HG03558 (cell line): Measurements from ENCODE around the gene KCTD12.

Source experiments
- ATAC-seq: cut with Tn5 transposase; IDR thresholded peaks from one replicate; pipeline ENCODE4 v1.9.1; 2021; ENCODE audit warnings: moderate number of reproducible peaks; ENCODE audit not compliant: unreplicated experiment; ENCODE audit errors: extremely low read depth

The KCTD12 gene

DNA sequence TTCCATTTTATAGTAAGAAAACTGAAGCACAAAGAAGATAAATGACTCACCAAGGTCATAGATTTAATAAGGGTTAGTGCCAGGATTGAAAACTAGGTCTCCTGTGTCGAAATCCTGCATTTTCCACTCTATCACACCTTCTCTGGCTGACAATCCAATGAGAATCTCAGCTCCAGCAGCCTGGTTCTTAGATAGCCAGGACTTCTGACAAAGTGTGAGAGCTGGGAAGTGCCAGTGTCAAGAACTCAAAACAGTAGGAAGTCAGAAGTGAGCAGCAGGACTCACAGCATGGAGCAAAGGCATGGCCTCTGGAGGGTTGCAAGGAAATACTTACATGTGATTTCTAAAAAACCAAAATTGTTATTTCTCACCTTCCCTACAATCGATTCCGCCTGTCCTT, 24.3 kb downstream of the KCTD12 start:
- no peak for ATAC-seq

DNA sequence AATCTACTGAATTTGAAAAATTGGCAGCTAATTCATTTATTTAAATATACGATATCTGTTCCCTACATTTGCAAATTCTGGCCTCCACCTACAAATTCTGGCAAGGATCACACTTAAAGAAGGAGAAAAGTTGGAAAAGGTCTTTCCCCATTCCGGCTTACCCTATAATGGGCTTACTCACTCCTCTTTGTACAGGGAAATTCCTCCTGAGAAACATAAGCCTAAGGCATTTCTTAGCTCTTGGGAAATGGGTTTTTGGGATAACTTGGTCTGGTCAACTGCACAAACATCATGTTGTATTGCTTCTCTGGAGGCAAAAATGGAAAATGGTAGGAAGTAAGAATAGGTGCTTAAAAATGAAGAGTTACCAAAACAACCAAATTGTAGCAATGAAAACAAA, 25.5 kb downstream of the KCTD12 start:
- ATAC-seq: no peak

GRCh38 chr13:76854894-76855293, 31.3 kb downstream of the KCTD12 start:
- no peak for ATAC-seq

GRCh38 chr13:76853921-76854608, 32.1 kb downstream of the KCTD12 start:
- ATAC-seq: no peak

GRCh38 chr13:76853481-76853880, 32.7 kb downstream of the KCTD12 start:
- no peak for ATAC-seq

GRCh38 chr13:76852986-76853385, 33.2 kb downstream of the KCTD12 start:
- ATAC-seq: no peak

- ATAC-seq: no peak
These were observed 34.2 kb downstream of the KCTD12 start for GRCh38 chr13:76851961-76852360.

GRCh38 chr13:76849493-76849892, 36.7 kb downstream of the KCTD12 start:
- ATAC-seq: no peak

- ATAC-seq: no peak
These were observed 37.6 kb downstream of the KCTD12 start for GRCh38 chr13:76848596-76848995.

- ATAC-seq: no peak
These were observed 39.8 kb downstream of the KCTD12 start for GRCh38 chr13:76846363-76846762.

- no peak for ATAC-seq
These were observed 40.3 kb downstream of the KCTD12 start for GRCh38 chr13:76845865-76846264.

GRCh38 chr13:76845367-76845766, 40.8 kb downstream of the KCTD12 start:
- no peak for ATAC-seq

DNA sequence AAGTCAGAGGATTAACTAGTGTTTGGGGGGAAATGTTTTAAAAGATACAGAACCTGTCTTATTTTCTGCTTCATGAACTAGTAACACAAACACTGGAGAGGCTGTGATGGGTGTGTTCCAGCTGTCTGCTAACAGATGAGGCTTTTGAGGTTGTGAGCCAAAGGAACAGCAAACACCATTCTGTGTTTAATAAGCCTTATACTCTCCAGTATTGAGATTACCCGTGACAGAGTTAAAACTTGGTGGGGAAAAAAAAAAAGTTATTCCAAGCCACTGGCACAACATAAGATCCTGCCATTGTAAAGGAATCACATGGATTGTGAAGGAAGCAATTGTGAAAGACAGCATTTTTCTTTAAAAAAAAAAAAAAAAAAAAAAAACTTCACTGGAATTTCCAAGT, 48.4 kb downstream of the KCTD12 start:
- ATAC-seq: no peak

DNA sequence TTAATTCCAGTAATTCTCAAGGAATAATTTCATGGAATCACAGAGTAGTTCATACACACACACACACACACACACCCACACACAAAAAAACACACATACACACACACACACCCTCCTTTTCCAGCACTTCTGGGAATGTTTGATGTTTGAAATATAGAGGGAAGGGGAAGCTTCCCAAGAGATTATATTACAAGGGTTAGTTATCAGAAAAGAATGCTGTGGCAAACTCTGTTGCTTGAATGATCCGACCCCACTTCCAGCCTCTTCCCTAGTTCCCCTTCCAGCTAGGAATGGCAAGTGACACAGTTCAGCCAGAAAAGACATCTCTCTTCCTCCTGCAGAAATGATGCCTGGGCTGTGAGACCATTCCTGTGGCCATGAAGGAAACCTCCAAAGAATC, 49.9 kb downstream of the KCTD12 start:
- no peak for ATAC-seq

DNA sequence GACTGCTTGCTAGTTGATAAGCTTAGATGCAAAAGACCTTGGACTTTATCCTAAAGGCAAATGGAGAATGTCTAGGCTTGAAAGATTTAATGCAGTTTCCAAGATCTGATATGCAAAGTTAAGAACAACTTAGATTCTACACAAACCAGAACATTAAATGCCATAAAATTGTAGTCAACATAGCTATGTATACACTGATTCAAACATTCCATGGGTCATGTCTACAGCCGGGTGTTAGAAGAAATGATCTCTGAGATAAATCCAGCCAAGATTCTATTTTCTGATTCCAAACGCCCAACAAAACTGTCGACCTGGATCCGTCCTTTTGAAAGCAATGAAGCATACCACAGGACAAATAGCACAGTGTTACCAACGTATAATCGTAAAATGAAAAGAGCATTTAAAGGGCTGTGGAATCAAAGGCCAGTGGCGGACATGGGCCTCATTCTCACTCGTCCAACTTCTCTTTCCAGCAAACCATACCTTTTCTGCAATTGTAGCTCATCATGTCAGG, 52.7 kb downstream of the KCTD12 start:
- ATAC-seq: no peak

DNA sequence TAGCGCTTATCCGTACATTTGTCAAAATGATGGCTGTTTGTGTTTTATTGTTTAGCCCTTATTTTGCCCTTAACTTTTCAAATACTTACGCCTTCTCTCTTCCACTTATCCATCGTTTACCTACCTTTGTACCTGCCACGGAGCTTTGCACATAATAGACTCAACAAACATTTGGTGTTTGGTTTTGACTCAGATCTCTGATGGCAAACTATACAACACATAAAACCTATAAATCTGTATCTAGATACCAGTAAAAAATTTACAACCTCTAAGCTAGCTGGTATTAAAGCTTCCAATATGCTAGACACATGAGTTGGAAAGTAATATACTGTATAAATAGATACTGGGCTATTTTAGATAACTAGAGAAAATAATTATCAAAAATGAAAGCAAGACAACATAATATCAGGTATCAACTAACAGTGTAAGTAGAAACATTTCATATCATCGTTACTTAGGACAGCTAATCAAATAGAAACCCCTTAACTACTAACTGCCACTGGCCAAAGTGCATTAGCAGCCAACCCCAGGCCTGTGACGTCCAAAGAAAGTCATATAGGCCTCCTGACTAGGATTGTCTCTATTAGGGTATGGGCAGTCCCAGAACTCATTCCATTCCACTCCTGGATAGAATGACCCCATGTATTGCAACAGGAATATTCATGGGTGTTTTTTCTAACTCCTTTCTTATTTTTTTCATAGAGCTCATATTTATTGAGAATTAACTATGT, 53.8 kb downstream of the KCTD12 start:
- ATAC-seq: no peak

DNA sequence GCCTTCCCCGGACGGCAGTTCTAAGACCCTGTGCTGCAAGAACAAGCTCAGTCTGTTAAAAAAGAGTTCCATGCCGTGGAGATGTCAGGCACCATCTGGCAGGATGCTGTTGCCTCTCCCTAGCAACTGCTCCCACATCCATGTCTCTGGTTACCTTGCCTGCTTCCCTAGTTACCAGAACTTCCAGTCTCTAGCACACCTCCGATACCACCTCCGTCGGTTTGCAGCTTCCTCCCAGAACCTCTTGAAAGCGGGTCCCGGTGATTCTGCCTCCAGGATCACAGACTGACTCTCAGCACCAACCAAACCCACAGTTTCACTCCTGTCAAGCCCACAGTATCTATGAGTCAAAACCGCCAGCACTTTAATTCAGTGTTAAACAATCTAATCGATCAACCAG, 55.4 kb downstream of the KCTD12 start:
- ATAC-seq: no peak
